Central memory CD8-positive, alpha-beta T cell (primary cell): Measurements from ENCODE around the gene PLD4.
"Not testable (repeated sequence)": the region's sequence is repeated elsewhere in the genome, so short reads cannot be mapped to it uniquely, and the experiment has no call there.

Source experiments
- ATAC-seq: fragments of 150-1000 bp; cut with Tn5 transposase; replicated peaks from 2 replicates; pipeline ENCODE4 v1.10.0; 2022; ENCODE audit warnings: mild to moderate bottlenecking, moderate FRiP score, moderate number of reproducible peaks; ENCODE audit not compliant: poor library complexity, severe bottlenecking; ENCODE audit errors: extremely low read depth
- DNase-seq, 2 donors: peaks; one replicate each; pipeline ENCODE4 v3.0.0; 2021; ENCODE audit warnings: low spot score in 2 of 2
- H3K27ac Mint-ChIP-seq: one replicate; pipeline ENCODE4 v1.8.0; 2022; ENCODE audit warnings: low read depth, mild to moderate bottlenecking, moderate library complexity, mixed read lengths
- H3K27me3 Mint-ChIP-seq: one replicate; pipeline ENCODE4 v1.8.0; 2022; ENCODE audit warnings: mixed read lengths
- H3K36me3 Mint-ChIP-seq: one replicate; pipeline ENCODE4 v1.8.0; 2022; ENCODE audit warnings: mild to moderate bottlenecking, moderate library complexity, mixed read lengths; ENCODE audit not compliant: insufficient read depth
- H3K4me1 Mint-ChIP-seq: one replicate; pipeline ENCODE4 v1.8.0; 2022; ENCODE audit warnings: mixed read lengths
- H3K4me3 Mint-ChIP-seq: one replicate; pipeline ENCODE4 v1.8.0; 2022; ENCODE audit warnings: mild to moderate bottlenecking, moderate library complexity, mixed read lengths
- H3K9me3 Mint-ChIP-seq: one replicate; pipeline ENCODE4 v1.8.0; 2022; ENCODE audit warnings: mixed read lengths

PLD4 gene

GRCh38 chr14:104938960-104939359 is 14.3 kb downstream of the PLD4 start:
- H3K27me3 Mint-ChIP-seq: peaks cover 40% of the 10 kb centered on the region
- peaks cover 2% of the 10 kb centered on the region for H3K36me3 Mint-ChIP-seq
- H3K4me3 Mint-ChIP-seq: no peak overlapping the region
- DNase-seq (no peak), ATAC-seq (no peak)
- no peak overlapping the region for H3K27ac Mint-ChIP-seq
- H3K9me3 Mint-ChIP-seq: no peaks in the 10 kb centered on the region
- peaks cover 5% of the 10 kb centered on the region for H3K4me1 Mint-ChIP-seq

- DNase-seq (no peak), ATAC-seq (no peak)
- Mint-ChIP-seq H3K27me3 (peaks cover 32% of the 10 kb centered on the region), H3K4me3 (no peak overlapping the region), H3K4me1 (no peaks in the 10 kb centered on the region), H3K36me3 (no peaks in the 10 kb centered on the region), H3K27ac (no peak overlapping the region), H3K9me3 (no peaks in the 10 kb centered on the region)
Measured at GRCh38 chr14:104939666-104940410, 15.2 kb downstream of the PLD4 start.

GRCh38 chr14:104940526-104941150 is 16.0 kb downstream of the PLD4 start:
- Mint-ChIP-seq H3K4me3 (no peak overlapping the region), H3K27me3 (peaks cover 25% of the 10 kb centered on the region), H3K4me1 (no peaks in the 10 kb centered on the region), H3K36me3 (no peaks in the 10 kb centered on the region), H3K9me3 (no peaks in the 10 kb centered on the region), H3K27ac (no peak overlapping the region)
- DNase-seq (no peak), ATAC-seq (no peak)

- no peaks in the 10 kb centered on the region for H3K9me3 Mint-ChIP-seq
- peaks cover 25% of the 10 kb centered on the region for H3K27me3 Mint-ChIP-seq
- H3K4me3 Mint-ChIP-seq: no peak overlapping the region
- DNase-seq: no peak
- ATAC-seq: no peak
- H3K27ac Mint-ChIP-seq: no peak overlapping the region
- no peaks in the 10 kb centered on the region for H3K4me1 Mint-ChIP-seq
- no peaks in the 10 kb centered on the region for H3K36me3 Mint-ChIP-seq
Measured at GRCh38 chr14:104941508-104942365, 17.1 kb downstream of the PLD4 start.

- no peak for DNase-seq
- Mint-ChIP-seq H3K27me3 (peaks cover 25% of the 10 kb centered on the region), H3K9me3 (no peaks in the 10 kb centered on the region), H3K4me1 (no peaks in the 10 kb centered on the region), H3K36me3 (no peaks in the 10 kb centered on the region), H3K4me3 (no peak overlapping the region), H3K27ac (no peak overlapping the region)
- ATAC-seq: no peak
Measured at GRCh38 chr14:104942586-104942985, 17.9 kb downstream of the PLD4 start.

- not testable (repeated sequence) for H3K36me3 Mint-ChIP-seq, H3K27ac Mint-ChIP-seq, ATAC-seq, DNase-seq, H3K4me3 Mint-ChIP-seq, H3K9me3 Mint-ChIP-seq, H3K4me1 Mint-ChIP-seq
- peaks cover 21% of the 10 kb centered on the region for H3K27me3 Mint-ChIP-seq
Measured at GRCh38 chr14:104943216-104944015, 18.7 kb downstream of the PLD4 start.

- not testable (repeated sequence) for DNase-seq, H3K9me3 Mint-ChIP-seq, ATAC-seq, H3K4me3 Mint-ChIP-seq, H3K36me3 Mint-ChIP-seq, H3K4me1 Mint-ChIP-seq, H3K27ac Mint-ChIP-seq
- H3K27me3 Mint-ChIP-seq: peaks cover 16% of the 10 kb centered on the region
Measured at GRCh38 chr14:104944016-104944308, 19.3 kb downstream of the PLD4 start.

GRCh38 chr14:104944436-104945205 is 19.9 kb downstream of the PLD4 start:
- H3K4me3 Mint-ChIP-seq, H3K27ac Mint-ChIP-seq, ATAC-seq, H3K36me3 Mint-ChIP-seq, H3K9me3 Mint-ChIP-seq, H3K4me1 Mint-ChIP-seq, DNase-seq: not testable (repeated sequence)
- H3K27me3 Mint-ChIP-seq: peaks cover 15% of the 10 kb centered on the region

GRCh38 chr14:104945266-104945665 is 20.6 kb downstream of the PLD4 start:
- not testable (repeated sequence) for H3K27ac Mint-ChIP-seq, H3K4me3 Mint-ChIP-seq, H3K36me3 Mint-ChIP-seq, ATAC-seq, DNase-seq, H3K4me1 Mint-ChIP-seq, H3K27me3 Mint-ChIP-seq, H3K9me3 Mint-ChIP-seq

GRCh38 chr14:104945986-104946965 is 21.6 kb downstream of the PLD4 start:
- not testable (repeated sequence) for H3K27me3 Mint-ChIP-seq, DNase-seq, H3K4me1 Mint-ChIP-seq, ATAC-seq, H3K4me3 Mint-ChIP-seq, H3K27ac Mint-ChIP-seq, H3K36me3 Mint-ChIP-seq, H3K9me3 Mint-ChIP-seq

GRCh38 chr14:104947201-104947600 is 22.5 kb downstream of the PLD4 start:
- DNase-seq, ATAC-seq, H3K27ac Mint-ChIP-seq, H3K4me1 Mint-ChIP-seq, H3K4me3 Mint-ChIP-seq, H3K27me3 Mint-ChIP-seq, H3K9me3 Mint-ChIP-seq, H3K36me3 Mint-ChIP-seq: not testable (repeated sequence)
